GM18868 (cell line): ENCODE results near the gene EPS8.
A peak's percentile ranks its signal among the peaks of the same experiment; 100 is the strongest.

Experiments
- ATAC-seq: cut with Tn5 transposase; IDR thresholded peaks from one replicate; pipeline ENCODE4 v1.9.1; 2021; ENCODE audit warnings: mild to moderate bottlenecking, moderate library complexity; ENCODE audit not compliant: unreplicated experiment

EPS8 gene

GRCh38 chr12:15721316-15722115, 67.7 kb downstream of the EPS8 start:
- ATAC-seq: no peak

- ATAC-seq: no peak
Observed at GRCh38 chr12:15720295-15720694, 68.9 kb downstream of the EPS8 start.

- no peak for ATAC-seq
Observed at GRCh38 chr12:15719230-15719629, 70.0 kb downstream of the EPS8 start.

- ATAC-seq: no peak
Observed at GRCh38 chr12:15717940-15718567, 71.1 kb downstream of the EPS8 start.

GRCh38 chr12:15716581-15716980, 72.6 kb downstream of the EPS8 start:
- no peak for ATAC-seq

- no peak for ATAC-seq
Observed at GRCh38 chr12:15714256-15714655, 74.9 kb downstream of the EPS8 start.

GRCh38 chr12:15712823-15713660, 76.1 kb downstream of the EPS8 start:
- no peak for ATAC-seq

GRCh38 chr12:15712160-15712559, 77.0 kb downstream of the EPS8 start:
- no peak for ATAC-seq

- ATAC-seq: no peak
Observed at GRCh38 chr12:15710860-15711510, 78.2 kb downstream of the EPS8 start.

- no peak for ATAC-seq
Observed at GRCh38 chr12:15709551-15709950, 79.6 kb downstream of the EPS8 start.

- ATAC-seq: no peak
Observed at GRCh38 chr12:15708396-15709076, 80.7 kb downstream of the EPS8 start.

- ATAC-seq: no peak
Observed at GRCh38 chr12:15707516-15708199, 81.5 kb downstream of the EPS8 start.

- ATAC-seq: no peak
Observed at GRCh38 chr12:15706010-15706676, 83.0 kb downstream of the EPS8 start.

- no peak for ATAC-seq
Observed at GRCh38 chr12:15705606-15706005, 83.6 kb downstream of the EPS8 start.

- ATAC-seq: no peak
Observed at GRCh38 chr12:15702276-15702675, 86.9 kb downstream of the EPS8 start.

- ATAC-seq: peak; percentile 15
Observed at GRCh38 chr12:15701631-15702156, 87.5 kb downstream of the EPS8 start.

GRCh38 chr12:15701206-15701605, 88.0 kb downstream of the EPS8 start:
- ATAC-seq: peak; percentile 77

GRCh38 chr12:15700595-15700994, 88.6 kb downstream of the EPS8 start:
- peak; percentile 71 for ATAC-seq

GRCh38 chr12:15699886-15700285, 89.3 kb downstream of the EPS8 start:
- ATAC-seq: no peak
